Measurements from ENCODE around the gene ZNF775.

ZNF775 gene

DNA sequence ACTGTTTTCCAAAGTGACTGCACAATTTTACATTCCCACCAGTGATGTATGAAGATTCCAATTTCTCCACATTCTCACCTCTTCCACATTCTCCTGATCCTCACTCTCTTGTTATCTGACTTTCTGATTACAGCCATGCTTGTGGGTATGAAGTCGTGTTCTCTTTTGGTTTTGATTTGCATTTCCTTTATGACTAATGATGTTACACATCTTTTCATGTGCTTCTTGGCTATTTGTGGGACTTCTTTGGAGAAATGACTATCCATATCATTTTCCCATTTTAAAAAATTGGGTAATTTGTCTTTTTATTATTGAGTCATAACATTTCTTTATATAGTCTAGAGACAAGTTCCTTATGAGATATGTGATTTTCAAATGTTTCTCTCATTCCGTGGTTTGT, 60.8 kb downstream of the ZNF775 start:
- no peak for DNase-seq (ENCODE audit: low read depth, low spot score)

- DNase-seq (ENCODE audit: low read depth, low spot score), result no peak
These were observed 62.4 kb downstream of the ZNF775 start for GRCh38 chr7:150441524-150441923.

- DNase-seq (ENCODE audit: low read depth, low spot score), result no peak
These were observed 63.7 kb downstream of the ZNF775 start for GRCh38 chr7:150442811-150443210.

DNA sequence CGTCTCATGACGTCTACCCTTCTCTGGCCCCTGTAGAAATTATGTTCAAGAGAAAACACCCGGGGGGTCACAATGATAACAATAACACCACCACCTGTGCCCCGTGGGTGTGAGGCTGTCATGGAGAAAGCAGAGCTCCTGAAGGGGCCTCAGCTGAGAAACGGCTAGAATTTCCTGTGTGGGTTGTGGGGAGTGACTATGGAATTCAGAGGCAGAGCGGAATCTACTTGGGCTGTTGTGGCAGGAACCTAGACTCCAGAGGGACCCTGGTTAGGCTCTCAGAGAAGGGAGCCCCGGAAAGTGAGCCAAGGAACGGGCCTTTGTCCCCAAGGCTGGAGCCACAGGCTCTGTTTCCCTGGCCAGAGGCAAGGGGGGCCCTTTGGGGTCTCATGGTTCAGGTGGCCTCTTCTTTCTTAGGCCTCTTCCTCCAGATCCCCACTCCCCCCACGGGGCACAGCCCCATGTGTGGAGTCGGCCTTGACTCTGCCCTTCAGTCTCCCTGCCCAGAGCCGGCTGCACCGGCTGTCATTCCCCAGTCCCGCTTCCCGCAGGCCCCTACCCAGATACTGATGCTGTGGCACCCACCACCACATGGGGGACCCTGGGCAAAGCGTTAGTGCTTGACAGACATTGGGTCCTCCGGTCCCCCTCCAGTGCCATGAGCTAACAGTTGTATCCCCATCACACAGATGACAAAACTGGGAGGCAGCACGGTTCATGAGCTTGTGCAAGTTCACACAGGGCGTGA, 64.8 kb downstream of the ZNF775 start:
- DNase-seq (ENCODE audit: low read depth, low spot score), result no peak

- DNase-seq (ENCODE audit: low read depth, low spot score), result no peak
These were observed 65.7 kb downstream of the ZNF775 start for GRCh38 chr7:150444674-150445365.

- DNase-seq (ENCODE audit: low read depth, low spot score), result no peak
These were observed 67.3 kb downstream of the ZNF775 start for GRCh38 chr7:150446288-150446938.

Data from ELF-1 (cell line).